Karpas-422 (cell line): ENCODE measurements around the gene PPP1R36. TPM values are rescaled to one million over a fixed set of nuclear protein-coding genes. Genes with fewer than 3 reads are reported as not detected.
A peak's percentile ranks its signal among the peaks of the same experiment; 100 is the strongest.
"Not testable (repeated sequence)": the region's sequence is repeated elsewhere in the genome, so short reads cannot be mapped to it uniquely, and the experiment has no call there.

Experiments used
- DNase-seq: peaks from one replicate; pipeline ENCODE4 v3.0.0-alpha.2; 2015
- H2AFZ ChIP-seq: fragments of 200-600 bp; sonication (generic); 2 replicates; pipeline ENCODE4 v1.6.1; 2014; ENCODE audit warnings: antibody characterized with exemption, low read length, mixed read lengths
- H3K27ac ChIP-seq: fragments of 200-600 bp; sonication (generic); 2 replicates; pipeline ENCODE4 v1.5.1; 2014; ENCODE audit warnings: mild to moderate bottlenecking, low read length, moderate library complexity
- H3K27me3 ChIP-seq: fragments of 200-600 bp; sonication (generic); 2 replicates; pipeline ENCODE4 v1.6.1; 2014; ENCODE audit warnings: low read length, mixed read lengths
- H3K36me3 ChIP-seq: fragments of 200-600 bp; sonication (generic); 2 replicates; pipeline ENCODE4 v1.6.1; 2014; ENCODE audit warnings: low read length, mixed read lengths; ENCODE audit not compliant: insufficient read depth
- H3K4me1 ChIP-seq: fragments of 200-600 bp; sonication (generic); 2 replicates; pipeline ENCODE4 v1.6.1; 2014; ENCODE audit warnings: mild to moderate bottlenecking, low read length, mixed read lengths
- H3K4me2 ChIP-seq: fragments of 200-600 bp; sonication (generic); 2 replicates; pipeline ENCODE4 v1.6.1; 2014; ENCODE audit warnings: low read length, low read depth, mild to moderate bottlenecking; ENCODE audit not compliant: poor library complexity, severe bottlenecking
- H3K4me3 ChIP-seq: fragments of 200-600 bp; sonication (generic); 2 replicates; pipeline ENCODE4 v1.5.1; 2014; ENCODE audit warnings: mild to moderate bottlenecking, antibody characterized with exemption, low read length, mixed read lengths
- H3K79me2 ChIP-seq: fragments of 200-600 bp; sonication (generic); 2 replicates; pipeline ENCODE4 v1.6.1; 2014; ENCODE audit warnings: mild to moderate bottlenecking, low read length, mixed read lengths
- H3K9ac ChIP-seq: fragments of 200-600 bp; sonication (generic); 2 replicates; pipeline ENCODE4 v1.6.0; 2014; ENCODE audit warnings: low read length
- H3K9me2 ChIP-seq: fragments of 200-600 bp; sonication (generic), shearing (Covaris generic); replicated peaks from 2 replicates; pipeline ENCODE4 v1.6.0; 2014; ENCODE audit warnings: mild to moderate bottlenecking, low read length, moderate library complexity; ENCODE audit not compliant: insufficient read depth
- H3K9me3 ChIP-seq: fragments of 300-700, 200-600 bp; sonication (generic); 2 replicates; pipeline ENCODE4 v1.6.1; 2014; ENCODE audit warnings: low read length, mixed read lengths
- H4K20me1 ChIP-seq: fragments of 200-600 bp; sonication (generic); 2 replicates; pipeline ENCODE4 v1.6.1; 2014; ENCODE audit warnings: mild to moderate bottlenecking, antibody characterized with exemption, low read length, low read depth; ENCODE audit not compliant: insufficient read depth
- total RNA-seq: library from RNA; depleted of rRNA; stranded (reverse); fragments of >200 nt; shearing (Covaris generic); gene quantifications from 2 replicates; pipeline ENCODE4 v1.2.3, GENCODE V29; 2014; ENCODE audit warnings: low replicate concordance

PPP1R36 gene
- total RNA-seq, 1 experiment from 2014 or later = 1.7 TPM

DNA sequence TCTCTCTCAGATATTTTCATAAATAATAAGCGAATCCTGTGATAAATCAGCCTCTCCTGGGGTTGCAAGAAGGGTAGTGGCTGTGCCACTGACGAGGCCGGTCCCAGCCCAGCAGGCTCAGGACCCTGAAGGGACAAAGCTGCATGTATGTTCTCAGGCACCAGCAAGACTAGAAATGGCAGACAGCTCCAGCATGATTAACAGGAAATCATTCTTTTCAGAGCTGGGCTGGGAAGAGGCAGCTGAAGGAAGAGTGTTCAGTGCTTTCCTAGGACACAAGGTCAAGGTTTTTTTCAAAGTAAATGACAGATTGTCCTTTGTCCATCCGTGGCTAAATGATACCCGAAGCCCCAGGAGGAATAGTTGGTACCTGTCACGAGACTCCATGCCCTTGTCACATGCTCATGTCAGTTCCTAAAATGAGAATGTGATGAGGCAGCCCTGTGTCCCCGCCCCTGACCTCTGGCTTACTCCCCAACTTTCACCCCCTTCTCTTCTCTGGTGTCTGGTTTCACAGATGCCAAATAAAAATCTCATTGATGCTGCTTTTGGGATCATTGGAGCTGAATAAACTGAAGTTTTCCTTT is 65.1 kb downstream of the PPP1R36 start:
- Histone ChIP-seq H2AFZ (no peak overlapping the region), H3K9me2 (no peaks in the 10 kb centered on the region), H3K79me2 (no peaks in the 10 kb centered on the region), H3K27me3 (no peaks in the 10 kb centered on the region), H3K9me3 (no peaks in the 10 kb centered on the region), H3K4me3 (no peak overlapping the region), H4K20me1 (no peaks in the 10 kb centered on the region), H3K36me3 (no peaks in the 10 kb centered on the region), H3K4me1 (peaks cover 5% of the 10 kb centered on the region; the same call in 1 of the 2 replicates), H3K4me2 (no peak overlapping the region), H3K27ac (no peak overlapping the region), H3K9ac (no peak overlapping the region)
- DNase-seq = no peak

DNA sequence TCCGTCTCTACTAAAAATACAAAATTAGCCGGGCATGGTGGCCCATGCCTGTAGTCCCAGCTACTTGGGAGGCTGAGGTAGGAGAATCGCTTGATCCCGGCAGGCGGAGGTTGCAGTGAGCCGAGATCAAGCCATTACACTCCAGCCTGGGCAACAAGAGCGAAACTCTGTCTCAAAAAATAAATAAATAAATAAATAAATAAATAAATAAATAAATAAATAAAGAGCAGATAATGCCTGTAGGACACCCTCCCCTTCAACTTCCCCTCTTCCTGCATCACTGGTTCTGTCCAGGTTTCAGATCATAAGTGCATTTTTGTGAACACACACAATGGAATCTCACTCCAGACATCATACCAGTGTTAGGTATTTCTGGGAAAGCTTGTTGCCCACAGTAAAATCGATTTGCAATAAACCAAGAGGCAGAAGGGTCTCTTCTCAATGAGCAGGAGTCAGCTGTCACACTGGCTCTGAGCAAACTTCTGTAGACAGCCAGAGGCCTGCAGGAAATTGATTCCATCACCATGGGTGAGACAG is 68.2 kb downstream of the PPP1R36 start:
- H3K4me1 ChIP-seq, H3K4me2 ChIP-seq, H3K9ac ChIP-seq, H3K9me3 ChIP-seq, H3K9me2 ChIP-seq, H4K20me1 ChIP-seq, H3K79me2 ChIP-seq, DNase-seq, H3K4me3 ChIP-seq, H3K36me3 ChIP-seq, H3K27ac ChIP-seq, H2AFZ ChIP-seq, H3K27me3 ChIP-seq: not testable (repeated sequence)

DNA sequence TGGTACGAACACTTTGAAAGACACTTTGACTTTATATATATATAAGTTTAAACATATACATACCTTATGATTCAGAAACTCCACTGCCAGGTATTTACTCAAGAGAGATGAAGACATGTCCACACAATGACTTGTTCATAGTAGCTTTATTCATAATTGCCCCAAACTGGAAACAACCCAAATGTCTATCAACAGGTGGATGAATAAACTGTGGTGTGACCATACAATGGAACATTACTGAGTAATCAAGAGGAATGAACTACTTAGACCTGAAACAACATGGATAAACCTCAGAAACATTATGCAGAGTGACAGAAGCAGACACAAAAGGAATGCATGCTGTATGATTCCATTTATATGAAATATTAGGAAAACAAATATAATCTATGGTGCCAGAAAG is 71.1 kb downstream of the PPP1R36 start:
- Histone ChIP-seq H3K79me2 (no peaks in the 10 kb centered on the region), H3K36me3 (no peaks in the 10 kb centered on the region), H3K27ac (no peak overlapping the region), H3K9ac (no peak overlapping the region), H3K9me3 (no peaks in the 10 kb centered on the region), H3K4me2 (no peak overlapping the region), H4K20me1 (no peaks in the 10 kb centered on the region), H3K4me1 (no peaks in the 10 kb centered on the region), H3K4me3 (no peak overlapping the region), H3K9me2 (no peaks in the 10 kb centered on the region), H3K27me3 (no peaks in the 10 kb centered on the region), H2AFZ (no peak overlapping the region)
- DNase-seq = no peak

GRCh38 chr14:64623554-64624165 is 73.9 kb downstream of the PPP1R36 start:
- no peaks in the 10 kb centered on the region for H3K79me2 ChIP-seq
- H3K4me1 ChIP-seq = no peaks in the 10 kb centered on the region
- no peak overlapping the region for H3K4me2 ChIP-seq
- H3K9ac ChIP-seq = no peak overlapping the region
- H4K20me1 ChIP-seq = no peaks in the 10 kb centered on the region
- no peak overlapping the region for H3K27ac ChIP-seq
- H2AFZ ChIP-seq = no peak overlapping the region
- H3K36me3 ChIP-seq = no peaks in the 10 kb centered on the region
- DNase-seq = no peak
- no peak overlapping the region for H3K4me3 ChIP-seq
- H3K27me3 ChIP-seq = no peaks in the 10 kb centered on the region
- no peaks in the 10 kb centered on the region for H3K9me3 ChIP-seq
- H3K9me2 ChIP-seq = no peaks in the 10 kb centered on the region

GRCh38 chr14:64625386-64626232 is 75.8 kb downstream of the PPP1R36 start:
- Histone ChIP-seq H3K9ac (no peak overlapping the region), H3K79me2 (no peaks in the 10 kb centered on the region), H4K20me1 (no peaks in the 10 kb centered on the region), H3K27me3 (no peaks in the 10 kb centered on the region), H3K27ac (no peak overlapping the region), H3K9me3 (no peaks in the 10 kb centered on the region), H3K9me2 (no peaks in the 10 kb centered on the region), H3K36me3 (no peaks in the 10 kb centered on the region), H3K4me2 (no peak overlapping the region), H3K4me3 (no peak overlapping the region), H3K4me1 (no peaks in the 10 kb centered on the region), H2AFZ (no peak overlapping the region)
- no peak for DNase-seq

DNA sequence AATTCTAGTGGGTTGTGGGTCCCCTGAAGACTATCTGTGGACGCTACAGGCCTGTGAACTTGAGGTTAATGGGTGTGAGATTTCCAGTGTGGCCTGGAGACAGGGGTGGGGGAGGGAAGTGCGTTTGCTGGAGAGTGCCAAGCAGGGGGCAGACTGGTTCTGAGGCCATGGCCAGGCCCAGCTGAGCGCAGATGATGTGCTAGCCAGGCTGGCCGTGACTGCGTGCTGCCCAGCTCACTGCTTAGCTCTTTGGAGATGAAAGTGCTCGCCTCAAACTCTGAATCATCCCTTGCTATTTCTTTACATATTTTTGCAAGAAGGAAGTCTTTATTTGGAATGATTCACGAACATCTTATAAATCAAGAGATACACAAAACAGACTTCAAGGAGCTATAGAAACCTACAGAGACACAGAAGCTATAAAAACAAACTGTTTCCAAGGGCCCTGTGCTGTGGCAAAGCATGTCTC is 79.2 kb downstream of the PPP1R36 start:
- no peaks in the 10 kb centered on the region for H3K36me3 ChIP-seq
- H4K20me1 ChIP-seq = no peaks in the 10 kb centered on the region
- H3K4me2 ChIP-seq = no peak overlapping the region
- no peak overlapping the region for H3K4me3 ChIP-seq
- no peaks in the 10 kb centered on the region for H3K27me3 ChIP-seq
- DNase-seq = no peak
- no peaks in the 10 kb centered on the region for H3K9me2 ChIP-seq
- no peak overlapping the region for H3K27ac ChIP-seq
- H3K9ac ChIP-seq = no peak overlapping the region
- H3K9me3 ChIP-seq = no peaks in the 10 kb centered on the region
- H3K79me2 ChIP-seq = no peaks in the 10 kb centered on the region
- peaks cover 6% of the 10 kb centered on the region for H3K4me1 ChIP-seq
- H2AFZ ChIP-seq = peak overlapping the region; percentile 2; the same call in 1 of the 2 replicates

DNA sequence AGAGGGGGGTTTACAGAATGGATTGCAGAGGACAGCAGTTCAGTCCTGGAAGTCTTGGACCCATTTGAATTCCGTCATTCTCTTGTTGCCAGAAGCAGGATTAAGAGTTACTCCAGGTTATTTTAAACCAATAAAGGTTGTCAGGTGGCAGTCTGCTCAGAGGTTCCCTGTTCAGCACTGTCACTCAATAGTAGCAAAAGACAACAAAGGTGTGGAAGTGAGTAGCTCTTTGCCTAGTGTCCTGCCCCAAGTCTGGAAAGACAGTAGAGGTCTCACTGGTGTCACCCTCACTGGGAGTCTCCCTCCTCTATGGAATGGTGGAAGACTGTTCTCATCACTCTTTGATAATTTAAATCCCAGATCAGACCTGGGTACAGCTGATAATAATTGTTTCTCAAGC is 81.0 kb downstream of the PPP1R36 start:
- Histone ChIP-seq H3K4me1 (peaks cover 6% of the 10 kb centered on the region), H3K36me3 (no peaks in the 10 kb centered on the region), H3K27me3 (no peaks in the 10 kb centered on the region), H3K9ac (no peak overlapping the region), H3K4me3 (no peak overlapping the region), H3K79me2 (no peaks in the 10 kb centered on the region), H3K4me2 (no peak overlapping the region), H4K20me1 (no peaks in the 10 kb centered on the region), H3K9me3 (no peaks in the 10 kb centered on the region), H3K9me2 (no peaks in the 10 kb centered on the region), H3K27ac (no peak overlapping the region), H2AFZ (no peak overlapping the region)
- DNase-seq = no peak

DNA sequence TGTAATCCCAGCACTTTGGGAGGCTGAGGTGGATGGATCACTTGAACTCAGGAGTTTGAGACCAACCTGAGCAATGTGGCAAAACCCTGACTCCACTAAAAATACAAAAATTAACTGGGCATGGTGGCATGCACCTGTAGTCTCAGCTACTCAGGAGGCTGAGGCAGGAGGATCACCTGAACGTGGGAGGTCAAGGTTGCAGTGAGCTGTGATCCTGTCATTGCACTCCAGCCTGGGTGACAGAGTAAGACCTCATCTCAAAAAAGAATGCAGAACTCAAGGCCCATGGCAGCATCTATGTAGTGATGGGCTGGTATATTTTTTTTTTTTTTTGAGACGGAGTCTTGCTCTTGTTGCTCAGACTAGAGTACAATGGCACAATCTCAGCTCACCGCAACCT is 81.5 kb downstream of the PPP1R36 start:
- DNase-seq, H3K4me2 ChIP-seq, H3K27me3 ChIP-seq, H3K36me3 ChIP-seq, H4K20me1 ChIP-seq, H3K9me3 ChIP-seq, H3K9ac ChIP-seq, H3K4me1 ChIP-seq, H2AFZ ChIP-seq, H3K79me2 ChIP-seq, H3K4me3 ChIP-seq, H3K9me2 ChIP-seq, H3K27ac ChIP-seq: not testable (repeated sequence)
